ENCODE results near the gene GALNT18. TPM values are rescaled to one million over a fixed set of nuclear protein-coding genes. Genes with fewer than 3 reads are reported as not detected.

The GALNT18 gene
- total and polyA plus RNA-seq, 8 donors = 2.0 to 8.9 (median 4.7) TPM

GRCh38 chr11:11384829-11385228 is 237.0 kb downstream of the GALNT18 start:
- DNase-seq (no peak), ATAC-seq (no peak), FAIRE-seq (no peak)
- no peak for TF ChIP-seq CTCF (IDR thresholded peaks at IDR 0.05)
- Histone ChIP-seq H3K9me3 (no peaks in the 10 kb centered on the region), H3K4me3 (no peak overlapping the region), H3K27ac (no peak overlapping the region), H3K36me3 (no peaks in the 10 kb centered on the region), H3K4me1 (no peaks in the 10 kb centered on the region), H3K27me3 (no peaks in the 10 kb centered on the region)
- intact Hi-C loops (cut with DNase I) = no loop called here
- WGBS, 2 donors = 96 to 97% methylated on average over 2 of the region's 2 CpGs

GRCh38 chr11:11383995-11384394 is 237.8 kb downstream of the GALNT18 start:
- Histone ChIP-seq H3K27ac (no peak overlapping the region), H3K27me3 (no peaks in the 10 kb centered on the region), H3K4me1 (no peaks in the 10 kb centered on the region), H3K9me3 (no peaks in the 10 kb centered on the region), H3K4me3 (no peak overlapping the region), H3K36me3 (no peaks in the 10 kb centered on the region)
- TF ChIP-seq CTCF (IDR thresholded peaks at IDR 0.05) = no peak
- FAIRE-seq (no peak), DNase-seq (no peak), ATAC-seq (no peak)
- 93% methylated on average over 2 of the region's 2 CpGs for WGBS, 2 donors
- intact Hi-C loops (cut with DNase I) = no loop called here

- no peak for TF ChIP-seq CTCF (IDR thresholded peaks at IDR 0.05)
- no peaks in the 10 kb centered on the region for H3K27me3 ChIP-seq
- intact Hi-C loops (cut with DNase I) = no loop called here
- WGBS, 2 donors = 71 to 73% methylated on average over 7 of the region's 7 CpGs
- no peak overlapping the region for H3K4me3 ChIP-seq
- H3K27ac ChIP-seq = no peak overlapping the region
- no peak for ATAC-seq
- no peaks in the 10 kb centered on the region for H3K36me3 ChIP-seq
- H3K4me1 ChIP-seq = no peaks in the 10 kb centered on the region
- FAIRE-seq = no peak
- no peak for DNase-seq
- H3K9me3 ChIP-seq = no peaks in the 10 kb centered on the region
These were observed 238.8 kb downstream of the GALNT18 start for GRCh38 chr11:11382858-11383532.

GRCh38 chr11:11381471-11382105 is 240.2 kb downstream of the GALNT18 start:
- FAIRE-seq (no peak), DNase-seq (no peak), ATAC-seq (no peak)
- Histone ChIP-seq H3K4me3 (no peak overlapping the region), H3K36me3 (no peaks in the 10 kb centered on the region), H3K9me3 (no peaks in the 10 kb centered on the region), H3K27me3 (no peaks in the 10 kb centered on the region), H3K27ac (no peak overlapping the region), H3K4me1 (no peaks in the 10 kb centered on the region)
- intact Hi-C loops (cut with DNase I) = no loop called here
- TF ChIP-seq CTCF (IDR thresholded peaks at IDR 0.05) = no peak
- WGBS, 2 donors = 78 to 82% methylated on average over 6 of the region's 6 CpGs

GRCh38 chr11:11380883-11381282 is 240.9 kb downstream of the GALNT18 start:
- intact Hi-C loops (cut with DNase I) = no loop called here
- DNase-seq (no peak), FAIRE-seq (no peak), ATAC-seq (no peak)
- no peak overlapping the region for H3K4me3 ChIP-seq
- 33 to 36% methylated on average over 3 of the region's 3 CpGs for WGBS, 2 donors
- no peak for TF ChIP-seq CTCF (IDR thresholded peaks at IDR 0.05)
- no peaks in the 10 kb centered on the region for H3K4me1 ChIP-seq
- H3K27ac ChIP-seq = no peak overlapping the region
- no peaks in the 10 kb centered on the region for H3K9me3 ChIP-seq
- H3K27me3 ChIP-seq = no peaks in the 10 kb centered on the region
- no peaks in the 10 kb centered on the region for H3K36me3 ChIP-seq

Data from pancreas (tissue), 10 donors.